SU-DHL-6 (cell line): ENCODE results near the gene WNK4.

Experiments used
- EZH2phosphoT487 ChIP-seq: fragments of 200-600 bp; sonication (generic), shearing (Covaris generic); conservative IDR thresholded peaks from 2 replicates; pipeline ENCODE4 v1.6.1; 2018; ENCODE audit warnings: mild to moderate bottlenecking, antibody characterized with exemption, low read length, moderate library complexity, mixed read lengths
- TF ChIP-seq, protein P1 (sequence below): fragments of 200-600 bp; sonication (generic); IDR thresholded peaks from one replicate; pipeline ENCODE4 v1.5.1; 2017; ENCODE audit warnings: antibody characterized with exemption, mild to moderate bottlenecking, low read length, moderate library complexity; ENCODE audit not compliant: insufficient read depth, poor library complexity, severe bottlenecking

DNA sequence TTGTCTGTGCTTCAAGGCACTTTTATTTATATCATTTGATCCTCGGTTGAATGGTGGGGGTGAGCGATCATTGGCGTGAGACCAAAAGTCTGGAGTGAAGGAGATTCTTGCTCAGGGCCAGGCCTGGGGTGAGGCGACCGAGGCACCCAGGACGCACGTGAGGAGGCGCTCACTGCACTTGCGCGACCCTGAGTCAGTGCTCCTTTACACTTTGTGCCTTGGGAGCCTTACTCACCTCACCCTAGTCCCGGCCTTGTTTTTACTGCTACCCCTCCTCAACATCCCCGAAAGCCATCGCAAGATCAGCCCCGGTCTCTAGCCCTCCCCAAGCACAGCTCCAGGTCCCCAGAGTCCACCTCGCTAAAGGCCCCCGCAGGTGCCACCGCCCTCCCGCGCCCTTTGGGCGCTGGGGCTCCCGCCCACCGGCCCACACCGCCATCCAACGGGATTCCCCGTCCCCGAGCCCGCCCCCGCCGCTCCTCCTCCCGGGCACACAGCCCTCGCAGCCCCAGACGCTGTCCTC, 36.1 kb upstream of the WNK4 start:
- TF ChIP-seq, protein P1, sequence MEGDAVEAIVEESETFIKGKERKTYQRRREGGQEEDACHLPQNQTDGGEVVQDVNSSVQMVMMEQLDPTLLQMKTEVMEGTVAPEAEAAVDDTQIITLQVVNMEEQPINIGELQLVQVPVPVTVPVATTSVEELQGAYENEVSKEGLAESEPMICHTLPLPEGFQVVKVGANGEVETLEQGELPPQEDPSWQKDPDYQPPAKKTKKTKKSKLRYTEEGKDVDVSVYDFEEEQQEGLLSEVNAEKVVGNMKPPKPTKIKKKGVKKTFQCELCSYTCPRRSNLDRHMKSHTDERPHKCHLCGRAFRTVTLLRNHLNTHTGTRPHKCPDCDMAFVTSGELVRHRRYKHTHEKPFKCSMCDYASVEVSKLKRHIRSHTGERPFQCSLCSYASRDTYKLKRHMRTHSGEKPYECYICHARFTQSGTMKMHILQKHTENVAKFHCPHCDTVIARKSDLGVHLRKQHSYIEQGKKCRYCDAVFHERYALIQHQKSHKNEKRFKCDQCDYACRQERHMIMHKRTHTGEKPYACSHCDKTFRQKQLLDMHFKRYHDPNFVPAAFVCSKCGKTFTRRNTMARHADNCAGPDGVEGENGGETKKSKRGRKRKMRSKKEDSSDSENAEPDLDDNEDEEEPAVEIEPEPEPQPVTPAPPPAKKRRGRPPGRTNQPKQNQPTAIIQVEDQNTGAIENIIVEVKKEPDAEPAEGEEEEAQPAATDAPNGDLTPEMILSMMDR: no peak
- TF ChIP-seq EZH2phosphoT487: no peak
